Endothelial cell of hepatic sinusoid (primary cell): Measurements from ENCODE around the gene CDKAL1.

ENCODE experiments used
- in situ Hi-C: cut with HindIII; loops from 2 replicates; pipeline ENCODE4 v1.10.0; 2017; ENCODE audit warnings: low sequenced_read_pairs

The CDKAL1 gene

GRCh38 chr6:20856681-20857288 is 322.5 kb downstream of the CDKAL1 start:
- in situ Hi-C loops, result no loop called here

- in situ Hi-C loops, result no loop called here
These were observed 327.2 kb downstream of the CDKAL1 start for GRCh38 chr6:20861481-20861880.

- in situ Hi-C loops, result no loop called here
These were observed 331.8 kb downstream of the CDKAL1 start for GRCh38 chr6:20866036-20866435.

GRCh38 chr6:20866935-20867703 is 332.9 kb downstream of the CDKAL1 start:
- in situ Hi-C loops, result no loop called here

GRCh38 chr6:20868397-20869096 is 334.3 kb downstream of the CDKAL1 start:
- in situ Hi-C loops, result no loop called here

GRCh38 chr6:20870021-20870420 is 335.8 kb downstream of the CDKAL1 start:
- in situ Hi-C loops, result no loop called here

- in situ Hi-C loops, result no loop called here
These were observed 336.2 kb downstream of the CDKAL1 start for GRCh38 chr6:20870493-20870892.

- in situ Hi-C loops, result no loop called here
These were observed 339.4 kb downstream of the CDKAL1 start for GRCh38 chr6:20873425-20874190.

GRCh38 chr6:20875369-20875963 is 341.2 kb downstream of the CDKAL1 start:
- in situ Hi-C loops, result no loop called here

- in situ Hi-C loops, result no loop called here
These were observed 341.8 kb downstream of the CDKAL1 start for GRCh38 chr6:20876036-20876435.

GRCh38 chr6:20876561-20876960 is 342.3 kb downstream of the CDKAL1 start:
- in situ Hi-C loops, result no loop called here

GRCh38 chr6:20877008-20877937 is 343.0 kb downstream of the CDKAL1 start:
- in situ Hi-C loops, result no loop called here

- in situ Hi-C loops, result no loop called here
These were observed 344.9 kb downstream of the CDKAL1 start for GRCh38 chr6:20879121-20879520.

GRCh38 chr6:20879526-20879925 is 345.3 kb downstream of the CDKAL1 start:
- in situ Hi-C loops, result no loop called here

- in situ Hi-C loops, result no loop called here
These were observed 347.1 kb downstream of the CDKAL1 start for GRCh38 chr6:20881365-20881764.

GRCh38 chr6:20882014-20882413 is 347.8 kb downstream of the CDKAL1 start:
- in situ Hi-C loops, result no loop called here

- in situ Hi-C loops, result no loop called here
These were observed 350.8 kb downstream of the CDKAL1 start for GRCh38 chr6:20885076-20885475.

- in situ Hi-C loops, result no loop called here
These were observed 356.9 kb downstream of the CDKAL1 start for GRCh38 chr6:20891161-20891560.

GRCh38 chr6:20892365-20892764 is 358.1 kb downstream of the CDKAL1 start:
- in situ Hi-C loops, result no loop called here

GRCh38 chr6:20893412-20893811 is 359.2 kb downstream of the CDKAL1 start:
- in situ Hi-C loops, result no loop called here
